Activated T-cell treated with anti-CD3 and anti-CD28 coated beads for 24 hours (primary cell): ENCODE results near the gene C17orf67.

Experiments used
- DNase-seq: peaks from one replicate; pipeline ENCODE4 v3.0.0-alpha.2; 2020; ENCODE audit warnings: low read depth

The C17orf67 gene, protein sequence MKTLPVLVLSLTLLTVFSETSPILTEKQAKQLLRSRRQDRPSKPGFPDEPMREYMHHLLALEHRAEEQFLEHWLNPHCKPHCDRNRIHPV

GRCh38 chr17:56833809-56834379 is at the start of gene C17orf67, which contains the start of gene DGKE:
C17orf67 (minus strand) TSS chr17:56833920; CDS start chr17:56815810, 18,110 bp downstream.
DGKE (plus strand) TSS chr17:56834151; CDS start chr17:56834796, 645 bp downstream.
- DNase-seq, result peak; percentile 97

GRCh38 chr17:56881685-56882295 is 48.1 kb upstream of the C17orf67 start:
- DNase-seq, result no peak

GRCh38 chr17:56880571-56880970 is 46.9 kb upstream of the C17orf67 start:
- DNase-seq, result no peak

DNA sequence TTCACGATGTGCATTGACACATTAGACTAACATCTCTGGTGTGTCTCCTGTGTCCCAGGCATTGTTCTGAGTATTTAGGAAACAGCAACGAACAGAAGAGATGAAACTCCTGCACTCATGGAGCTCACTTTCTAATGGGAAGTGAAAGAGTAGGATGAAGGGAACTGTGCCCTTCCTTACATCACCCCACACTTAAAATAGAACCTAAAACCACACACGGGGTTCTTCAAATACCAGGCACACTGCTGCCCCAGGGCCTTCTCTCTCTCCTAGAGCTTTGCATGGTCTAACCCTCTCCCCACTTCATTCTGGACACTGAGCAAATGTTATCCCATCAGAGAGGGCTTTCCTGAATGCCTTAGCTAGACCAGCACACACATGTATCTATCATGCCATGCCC is 46.4 kb upstream of the C17orf67 start:
- no peak for DNase-seq

- no peak for DNase-seq
Observed at GRCh38 chr17:56879280-56879679, 45.6 kb upstream of the C17orf67 start.

- no peak for DNase-seq
Observed at GRCh38 chr17:56876766-56877179, 43.1 kb upstream of the C17orf67 start.

DNA sequence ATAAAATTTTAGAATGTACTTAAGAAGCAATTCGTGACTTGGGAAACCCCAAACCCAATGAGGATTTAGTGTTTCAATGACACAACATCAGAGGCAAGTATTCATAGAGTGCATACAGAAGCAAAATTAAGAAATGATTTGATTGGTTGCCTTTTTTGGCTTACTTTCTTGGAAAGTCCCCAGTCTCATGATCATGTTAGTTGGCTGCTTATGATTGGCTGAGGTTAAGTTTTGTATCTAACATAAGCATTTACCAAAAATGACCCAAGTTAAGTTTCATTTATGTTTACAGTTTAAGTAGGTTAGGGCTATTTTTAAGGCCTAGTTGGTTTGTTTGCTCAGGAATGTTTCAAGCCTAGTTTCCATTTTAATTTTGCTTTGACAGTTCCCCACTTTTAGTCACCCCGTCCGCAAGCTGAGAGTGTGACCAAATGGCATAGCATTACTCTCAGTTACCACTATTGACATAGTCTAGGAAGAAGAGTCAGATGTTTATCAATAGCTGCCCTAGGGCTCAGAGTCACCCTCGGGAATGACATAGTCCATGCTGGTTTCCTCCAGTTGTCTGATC is 36.4 kb upstream of the C17orf67 start:
- no peak for DNase-seq

DNA sequence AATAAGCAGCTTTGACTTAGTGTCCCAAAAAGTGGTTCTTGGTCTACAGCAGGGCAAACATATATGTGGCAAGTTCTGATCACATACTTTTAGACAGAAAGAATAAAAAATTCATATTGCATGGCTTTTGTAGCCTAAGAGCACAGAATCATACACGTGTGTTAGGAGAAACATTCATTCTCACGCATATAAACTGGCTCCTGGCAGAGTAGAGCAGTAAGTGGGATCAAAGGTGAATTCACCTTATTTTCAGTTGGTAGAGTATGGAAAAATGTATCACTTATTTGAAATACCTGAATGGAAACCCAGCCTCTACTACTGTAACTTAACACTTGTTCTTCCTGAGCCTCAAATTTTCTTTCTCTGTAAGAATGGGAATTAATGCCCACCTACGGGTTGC is 35.0 kb upstream of the C17orf67 start:
- DNase-seq, result no peak

DNA sequence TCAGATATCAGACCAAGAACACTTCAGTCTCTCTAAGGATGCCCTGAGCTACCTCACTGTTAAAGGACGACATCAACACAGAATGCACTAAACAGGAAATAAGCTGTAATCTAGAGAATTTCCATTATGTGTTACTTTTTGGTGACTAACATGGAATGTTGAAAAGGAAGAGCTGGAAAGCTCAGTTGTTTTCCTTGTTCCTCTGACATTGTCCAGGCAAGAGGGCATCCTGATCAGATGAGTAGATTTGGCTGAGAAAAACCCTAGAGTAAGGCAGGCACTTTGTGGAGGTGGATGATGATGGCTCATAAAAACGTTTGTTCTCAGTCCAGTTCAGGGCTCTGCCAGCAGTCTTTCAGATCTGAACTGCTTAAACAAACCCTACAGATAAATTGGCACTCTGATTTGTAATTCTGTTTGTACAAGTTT is 34.2 kb upstream of the C17orf67 start:
- DNase-seq, result no peak

GRCh38 chr17:56866496-56866895 is 32.8 kb upstream of the C17orf67 start:
- DNase-seq, result no peak

GRCh38 chr17:56866076-56866475 is 32.4 kb upstream of the C17orf67 start:
- no peak for DNase-seq

- DNase-seq, result no peak
Observed at GRCh38 chr17:56863974-56864373, 30.3 kb upstream of the C17orf67 start.

- no peak for DNase-seq
Observed at GRCh38 chr17:56861899-56862298, 28.2 kb upstream of the C17orf67 start.

DNA sequence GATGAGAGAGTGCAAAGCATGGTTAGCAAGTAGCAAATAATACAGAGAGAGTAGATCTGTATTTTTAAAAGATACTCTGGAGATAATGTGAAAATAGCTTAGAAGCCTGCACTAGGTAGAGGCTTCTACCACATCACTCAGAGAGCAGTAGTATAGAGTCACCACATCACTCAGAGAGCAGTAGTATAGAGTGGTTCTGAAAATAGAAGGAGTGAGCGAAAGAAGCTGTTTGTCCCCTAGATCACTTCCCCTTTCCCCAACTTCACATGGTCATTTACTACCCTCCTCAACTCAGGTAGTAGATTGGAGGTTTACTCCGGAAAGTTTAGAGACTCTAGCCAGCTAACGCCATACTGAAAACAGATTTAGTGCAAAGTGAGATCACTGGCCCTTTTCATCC is 17.3 kb upstream of the C17orf67 start:
- no peak for DNase-seq

GRCh38 chr17:56850591-56850990 is 16.9 kb upstream of the C17orf67 start:
- no peak for DNase-seq

DNA sequence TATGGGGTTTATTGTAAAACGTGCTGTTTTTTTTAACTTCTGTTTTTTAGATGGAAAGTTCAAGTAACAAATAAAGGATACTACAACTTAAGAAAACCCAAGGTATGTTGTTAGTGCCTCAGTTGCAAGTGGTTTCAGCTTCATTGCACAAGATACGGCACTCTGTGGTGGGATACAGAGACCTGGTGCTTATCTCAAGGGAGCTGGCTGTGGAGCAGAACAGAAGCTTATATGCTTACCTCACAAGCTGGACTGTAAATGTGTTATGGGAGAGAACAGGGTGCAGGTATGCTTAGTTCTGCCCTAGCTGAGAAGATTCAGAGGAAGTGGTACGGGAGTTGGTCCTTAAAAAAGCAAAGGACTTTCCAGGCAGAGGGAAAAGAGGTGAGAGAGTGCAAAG is 15.4 kb upstream of the C17orf67 start:
- DNase-seq, result no peak

DNA sequence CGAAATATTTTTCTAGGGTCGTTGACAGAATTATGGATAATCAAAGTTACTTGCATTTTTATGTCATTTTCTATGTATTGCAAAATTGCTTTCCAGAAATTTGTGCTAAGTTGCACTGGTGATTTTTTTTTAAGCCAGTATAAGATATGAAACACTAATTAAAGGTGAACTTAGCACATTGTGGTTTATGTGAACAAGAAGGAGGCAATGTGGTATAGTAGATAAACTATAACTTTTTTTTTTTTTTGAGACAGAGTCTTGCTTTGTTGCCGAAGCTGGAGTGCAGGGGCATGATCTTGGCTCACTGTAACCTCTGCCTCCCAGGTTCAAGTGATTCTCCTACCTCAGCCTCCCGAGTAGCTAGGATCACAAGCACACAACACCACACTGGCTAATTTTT is 13.4 kb upstream of the C17orf67 start:
- no peak for DNase-seq

GRCh38 chr17:56845934-56846333 is 12.2 kb upstream of the C17orf67 start:
- no peak for DNase-seq

DNA sequence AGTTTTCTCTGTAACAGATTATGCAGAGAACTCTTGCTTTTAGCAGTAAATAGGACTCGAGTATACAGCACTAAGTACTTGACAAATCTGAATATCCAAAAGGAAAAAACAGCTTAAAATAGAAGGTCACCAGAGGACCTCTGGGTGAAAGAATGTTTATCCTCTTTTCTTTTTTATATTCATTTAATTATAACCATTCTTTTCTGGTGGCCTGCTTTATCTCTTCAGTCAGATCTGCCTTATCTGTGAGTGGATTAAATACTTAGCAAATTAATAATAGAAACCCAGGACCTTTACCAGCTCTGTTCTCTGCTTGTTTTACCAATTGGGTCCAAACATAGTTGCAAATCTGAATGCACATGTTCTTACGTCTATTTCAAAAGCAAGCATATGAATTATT is 8.9 kb upstream of the C17orf67 start:
- no peak for DNase-seq

DNA sequence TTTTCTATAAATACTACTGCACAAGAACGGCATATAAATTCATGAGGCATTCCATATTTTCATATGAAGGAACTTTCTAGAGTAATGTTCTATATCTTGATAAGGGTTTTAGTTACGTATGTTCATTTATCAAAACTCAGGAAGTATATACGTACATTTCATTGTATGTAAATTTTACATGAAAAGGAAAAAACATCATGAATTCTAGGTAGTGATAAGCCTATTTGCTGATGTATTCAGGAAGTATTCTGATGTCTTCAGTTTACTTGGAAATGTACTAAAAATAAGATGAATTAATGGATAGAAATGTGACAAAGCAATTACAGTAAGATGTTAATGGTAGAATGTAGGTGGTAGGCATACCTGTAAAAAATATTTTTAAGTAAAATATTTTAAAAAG is 5.0 kb upstream of the C17orf67 start:
- no peak for DNase-seq

GRCh38 chr17:56835264-56835585 is 1.5 kb upstream of the C17orf67 start:
- DNase-seq, result no peak

DNA sequence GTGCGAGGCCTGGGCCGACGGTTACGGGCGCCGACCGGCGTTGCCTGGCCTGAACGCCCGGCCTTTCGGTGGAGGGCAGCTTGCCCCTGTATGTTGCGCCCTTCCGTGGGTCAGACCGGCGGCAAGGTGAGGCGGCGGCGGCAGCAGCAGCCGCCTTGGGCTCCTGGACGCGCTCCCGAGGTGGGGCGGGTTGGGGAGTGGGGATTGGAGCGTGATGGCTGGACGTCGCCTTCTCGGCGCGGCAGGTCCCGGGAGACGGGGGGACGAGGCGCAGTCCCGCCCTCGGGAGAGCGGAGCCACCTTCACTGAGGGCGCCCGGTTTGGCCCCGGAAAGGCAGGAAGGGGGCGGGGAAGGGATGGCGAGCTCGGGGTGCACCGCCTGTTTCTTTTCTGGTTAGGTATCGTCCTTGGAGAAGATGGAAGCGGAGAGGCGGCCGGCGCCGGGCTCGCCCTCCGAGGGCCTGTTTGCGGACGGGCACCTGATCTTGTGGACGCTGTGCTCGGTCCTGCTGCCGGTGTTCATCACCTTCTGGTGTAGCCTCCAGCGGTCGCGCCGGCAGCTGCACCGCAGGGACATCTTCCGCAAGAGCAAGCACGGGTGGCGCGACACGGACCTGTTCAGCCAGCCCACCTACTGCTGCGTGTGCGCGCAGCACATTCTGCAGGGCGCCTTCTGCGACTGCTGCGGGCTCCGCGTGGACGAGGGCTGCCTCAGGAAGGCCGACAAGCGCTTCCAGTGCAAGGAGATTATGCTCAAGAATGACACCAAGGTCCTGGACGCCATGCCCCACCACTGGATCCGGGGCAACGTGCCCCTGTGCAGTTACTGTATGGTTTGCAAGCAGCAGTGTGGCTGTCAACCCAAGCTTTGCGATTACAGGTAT is 902 bp upstream of the C17orf67 start:
- DNase-seq, result peak; percentile 56
